OCI-LY1 (cell line): ENCODE measurements around the gene LNPK.
"Not testable (repeated sequence)": the region's sequence is repeated elsewhere in the genome, so short reads cannot be mapped to it uniquely, and the experiment has no call there.

Experiments used
- H2AFZ ChIP-seq: fragments of 200-600 bp; sonication (generic), shearing (Covaris generic); 2 replicates; pipeline ENCODE4 v1.6.0; 2014; ENCODE audit warnings: antibody characterized with exemption, mild to moderate bottlenecking, low read length
- H3F3A ChIP-seq: fragments of 200-600 bp; sonication (generic), shearing (Covaris generic); 2 replicates; pipeline ENCODE4 v1.6.0; 2014; ENCODE audit warnings: mild to moderate bottlenecking, antibody characterized with exemption, low read length, moderate library complexity; ENCODE audit not compliant: insufficient read depth
- H3K27ac ChIP-seq: fragments of 200-600 bp; sonication (generic); 2 replicates; pipeline ENCODE4 v1.5.1; 2014; ENCODE audit warnings: low read length, mixed run types, mild to moderate bottlenecking, low read depth; ENCODE audit not compliant: poor library complexity, severe bottlenecking
- H3K27me3 ChIP-seq: fragments of 200-600 bp; sonication (generic); 2 replicates; pipeline ENCODE4 v1.6.0; 2014; ENCODE audit warnings: antibody characterized with exemption, mild to moderate bottlenecking, low read length, moderate library complexity; ENCODE audit not compliant: insufficient read depth
- H3K36me3 ChIP-seq: fragments of 200-600 bp; sonication (generic); 2 replicates; pipeline ENCODE4 v1.6.1; 2014; ENCODE audit warnings: mild to moderate bottlenecking, antibody characterized with exemption, low read length, moderate library complexity, mixed read lengths; ENCODE audit not compliant: insufficient read depth
- H3K4me1 ChIP-seq: fragments of 200-600 bp; sonication (generic); 2 replicates; pipeline ENCODE4 v1.5.1; 2014; ENCODE audit warnings: mild to moderate bottlenecking, low read length, moderate library complexity; ENCODE audit not compliant: insufficient read depth, severe bottlenecking
- H3K4me2 ChIP-seq: fragments of 200-600 bp; sonication (generic), shearing (Covaris generic); 2 replicates; pipeline ENCODE4 v1.6.1; 2014; ENCODE audit warnings: low read length
- H3K4me3 ChIP-seq: fragments of 200-600 bp; sonication (generic); 2 replicates; pipeline ENCODE4 v1.5.1; 2014; ENCODE audit warnings: low read length, low read depth, mild to moderate bottlenecking, mixed read lengths; ENCODE audit not compliant: poor library complexity, severe bottlenecking
- H3K79me2 ChIP-seq: fragments of 200-600 bp; shearing (Covaris generic); 2 replicates; pipeline ENCODE4 v1.6.1; 2016; ENCODE audit warnings: mixed run types, low read length, mixed read lengths; ENCODE audit not compliant: insufficient read depth
- H3K9ac ChIP-seq: fragments of 200-600 bp; sonication (generic), shearing (Covaris generic); 2 replicates; pipeline ENCODE4 v1.6.1; 2014; ENCODE audit warnings: mild to moderate bottlenecking, low read length, mixed read lengths
- H3K9me2 ChIP-seq: fragments of 200-600 bp; sonication (generic), shearing (Covaris generic); 2 replicates; pipeline ENCODE4 v1.6.1; 2014; ENCODE audit warnings: low read depth, mild to moderate bottlenecking, low read length, mixed read lengths
- H3K9me3 ChIP-seq: fragments of 200-600 bp; shearing (Covaris generic); 2 replicates; pipeline ENCODE4 v1.6.1; 2014; ENCODE audit warnings: low read length, mixed read lengths
- H4K20me1 ChIP-seq: fragments of 200-600 bp; sonication (generic), shearing (Covaris generic); 2 replicates; pipeline ENCODE4 v1.6.0; 2016; ENCODE audit warnings: mild to moderate bottlenecking, low read length; ENCODE audit not compliant: insufficient read depth
- EZH2 ChIP-seq: fragments of 200-600 bp; sonication (generic), shearing (Covaris generic); IDR thresholded peaks from 2 replicates; pipeline ENCODE4 v1.8.0; 2017; ENCODE audit warnings: borderline replicate concordance, mixed run types, mild to moderate bottlenecking, antibody characterized with exemption, low read length, moderate library complexity, mixed read lengths
- TF ChIP-seq, protein P1 (sequence below): fragments of 200-600 bp; sonication (generic), shearing (Covaris generic); IDR thresholded peaks from 2 replicates; pipeline ENCODE4 v1.5.1; 2017; ENCODE audit warnings: mild to moderate bottlenecking, antibody characterized with exemption, low read length, moderate library complexity, mixed read lengths

The LNPK gene

DNA sequence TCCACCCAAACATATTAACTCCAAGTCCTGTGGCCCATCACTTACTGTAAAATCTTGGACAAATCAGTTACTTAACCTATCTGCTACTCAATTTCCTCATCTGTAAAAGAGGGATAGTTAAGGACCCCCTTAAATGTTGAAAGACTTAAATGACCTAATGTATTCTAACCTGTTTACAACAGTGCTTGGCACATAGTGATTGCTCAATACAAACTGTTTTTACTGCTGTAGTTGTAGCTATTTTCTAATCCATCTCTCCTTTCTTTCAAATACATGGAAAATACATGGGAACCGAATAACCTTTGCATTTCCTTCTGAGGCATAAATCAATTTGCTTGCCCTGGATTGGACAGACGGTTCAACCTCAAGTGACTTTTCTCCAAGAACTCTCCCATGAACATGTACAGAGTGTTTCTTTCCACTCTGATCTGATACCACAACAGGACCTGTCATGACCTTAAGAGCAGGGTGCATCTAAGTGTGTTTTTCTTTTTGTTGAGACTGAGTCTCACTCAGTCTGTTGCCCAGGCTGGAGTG lies 2.7 kb downstream of the LNPK start:
- TF ChIP-seq, protein P1, sequence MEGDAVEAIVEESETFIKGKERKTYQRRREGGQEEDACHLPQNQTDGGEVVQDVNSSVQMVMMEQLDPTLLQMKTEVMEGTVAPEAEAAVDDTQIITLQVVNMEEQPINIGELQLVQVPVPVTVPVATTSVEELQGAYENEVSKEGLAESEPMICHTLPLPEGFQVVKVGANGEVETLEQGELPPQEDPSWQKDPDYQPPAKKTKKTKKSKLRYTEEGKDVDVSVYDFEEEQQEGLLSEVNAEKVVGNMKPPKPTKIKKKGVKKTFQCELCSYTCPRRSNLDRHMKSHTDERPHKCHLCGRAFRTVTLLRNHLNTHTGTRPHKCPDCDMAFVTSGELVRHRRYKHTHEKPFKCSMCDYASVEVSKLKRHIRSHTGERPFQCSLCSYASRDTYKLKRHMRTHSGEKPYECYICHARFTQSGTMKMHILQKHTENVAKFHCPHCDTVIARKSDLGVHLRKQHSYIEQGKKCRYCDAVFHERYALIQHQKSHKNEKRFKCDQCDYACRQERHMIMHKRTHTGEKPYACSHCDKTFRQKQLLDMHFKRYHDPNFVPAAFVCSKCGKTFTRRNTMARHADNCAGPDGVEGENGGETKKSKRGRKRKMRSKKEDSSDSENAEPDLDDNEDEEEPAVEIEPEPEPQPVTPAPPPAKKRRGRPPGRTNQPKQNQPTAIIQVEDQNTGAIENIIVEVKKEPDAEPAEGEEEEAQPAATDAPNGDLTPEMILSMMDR = no peak
- no peak for TF ChIP-seq EZH2
- Histone ChIP-seq H3K4me2 (no peak overlapping the region), H3K9me3 (no peaks in the 10 kb centered on the region), H3K9ac (no peak overlapping the region), H3K27me3 (no peaks in the 10 kb centered on the region), H3K36me3 (no peaks in the 10 kb centered on the region), H3K4me3 (no peak overlapping the region), H3K4me1 (peaks cover 24% of the 10 kb centered on the region), H3K9me2 (no peaks in the 10 kb centered on the region), H3K27ac (no peak overlapping the region), H4K20me1 (no peaks in the 10 kb centered on the region), H3K79me2 (peaks cover 48% of the 10 kb centered on the region), H3F3A (no peaks in the 10 kb centered on the region), H2AFZ (no peak overlapping the region)

DNA sequence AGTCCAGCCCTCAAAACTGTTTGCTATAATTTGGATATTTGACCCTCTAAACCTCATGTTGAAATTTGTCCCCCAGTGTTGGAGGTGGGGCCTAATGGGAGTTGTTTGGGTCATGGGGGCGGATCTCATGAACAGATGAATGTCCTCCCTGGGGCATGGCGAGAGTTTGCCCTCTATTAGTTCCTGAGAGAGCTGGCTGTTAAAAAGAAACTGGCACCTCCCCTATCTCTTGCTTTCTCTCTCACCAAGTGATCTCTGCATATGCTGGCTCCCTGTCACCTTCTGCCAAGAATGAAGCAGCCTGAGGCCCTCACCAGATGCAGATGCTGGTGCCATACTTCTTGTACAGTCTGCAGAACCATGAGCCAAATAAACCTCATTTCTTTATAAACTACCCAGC lies 12.0 kb downstream of the LNPK start:
- Histone ChIP-seq H3K27ac (no peak overlapping the region), H4K20me1 (no peaks in the 10 kb centered on the region), H2AFZ (no peak overlapping the region), H3K9me3 (no peaks in the 10 kb centered on the region), H3F3A (no peaks in the 10 kb centered on the region), H3K4me3 (no peak overlapping the region), H3K27me3 (no peaks in the 10 kb centered on the region), H3K36me3 (peaks cover 27% of the 10 kb centered on the region), H3K79me2 (peaks cover 13% of the 10 kb centered on the region; the same call in 1 of the 2 replicates), H3K4me1 (no peaks in the 10 kb centered on the region), H3K9ac (no peak overlapping the region), H3K9me2 (no peaks in the 10 kb centered on the region), H3K4me2 (no peak overlapping the region)
- no peak for TF ChIP-seq EZH2
- TF ChIP-seq, protein P1 = no peak

DNA sequence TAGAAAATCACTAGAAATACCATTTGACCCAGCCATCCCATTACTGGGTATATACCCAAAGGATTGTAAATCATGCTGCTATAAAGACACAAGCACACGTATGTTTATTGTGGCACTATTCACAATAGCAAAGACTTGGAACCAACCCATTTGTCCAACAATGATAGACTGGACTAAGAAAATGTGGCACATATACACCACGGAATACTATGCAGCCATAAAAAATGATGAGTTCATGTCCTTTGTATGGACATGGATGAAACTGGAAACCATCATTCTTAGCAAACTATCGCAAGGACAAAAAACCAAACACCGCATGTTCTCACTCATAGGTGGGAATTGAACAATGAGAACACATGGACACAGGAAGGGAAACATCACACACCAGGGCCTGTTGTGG lies 14.9 kb downstream of the LNPK start:
- not testable (repeated sequence) for H3K4me3 ChIP-seq, H4K20me1 ChIP-seq, H3K9me2 ChIP-seq, H3F3A ChIP-seq, H3K79me2 ChIP-seq, H3K27me3 ChIP-seq, H2AFZ ChIP-seq, H3K4me1 ChIP-seq, H3K27ac ChIP-seq, H3K9ac ChIP-seq, H3K4me2 ChIP-seq, H3K9me3 ChIP-seq
- peaks cover 36% of the 10 kb centered on the region for H3K36me3 ChIP-seq

DNA sequence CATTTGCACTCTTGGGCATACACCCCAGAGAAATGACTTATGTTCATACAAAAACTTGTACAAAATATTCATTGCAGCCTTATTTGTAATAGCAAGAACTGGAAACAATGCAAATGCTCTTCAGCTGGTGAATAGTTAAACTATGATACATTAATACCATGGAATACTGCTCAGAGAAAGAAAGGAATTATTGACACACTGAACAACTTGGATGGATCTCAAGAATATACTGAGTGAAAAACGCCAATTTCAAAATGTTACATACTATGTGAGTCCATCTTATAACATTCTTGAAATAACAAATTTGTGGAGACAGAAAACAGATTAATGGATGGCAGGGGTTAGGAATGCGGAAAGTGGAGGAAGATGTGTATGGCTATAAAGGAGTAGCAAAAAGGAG lies 17.2 kb downstream of the LNPK start:
- H3K27ac ChIP-seq = no peak overlapping the region
- H3K36me3 ChIP-seq = peaks cover 36% of the 10 kb centered on the region
- no peaks in the 10 kb centered on the region for H3F3A ChIP-seq
- no peaks in the 10 kb centered on the region for H3K4me1 ChIP-seq
- H3K27me3 ChIP-seq = no peaks in the 10 kb centered on the region
- H3K9me3 ChIP-seq = no peaks in the 10 kb centered on the region
- no peak overlapping the region for H3K4me3 ChIP-seq
- H3K9me2 ChIP-seq = no peaks in the 10 kb centered on the region
- no peak overlapping the region for H3K4me2 ChIP-seq
- no peaks in the 10 kb centered on the region for H4K20me1 ChIP-seq
- TF ChIP-seq EZH2 = no peak
- TF ChIP-seq, protein P1 = no peak
- H2AFZ ChIP-seq = no peak overlapping the region
- no peaks in the 10 kb centered on the region for H3K79me2 ChIP-seq
- H3K9ac ChIP-seq = no peak overlapping the region
